ENCODE results near the gene CDH12.

The CDH12 gene

DNA sequence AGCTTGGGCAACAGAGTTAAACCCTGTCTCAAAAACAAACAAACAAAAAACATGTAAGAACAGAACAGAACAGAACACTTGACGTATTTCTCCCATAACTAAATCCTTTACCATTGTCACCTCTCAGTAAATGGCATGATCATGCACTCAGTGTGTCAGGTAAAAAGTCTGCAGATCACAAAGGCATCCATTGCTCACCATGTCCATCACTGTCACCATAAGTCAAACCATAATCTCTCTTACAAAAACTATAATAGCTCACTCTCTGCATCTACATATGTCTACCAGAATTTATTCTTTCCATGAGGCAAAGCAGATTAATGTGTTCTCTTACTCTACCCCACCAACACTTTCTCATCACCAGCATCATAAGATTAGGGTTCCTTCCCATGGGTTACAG is 387.5 kb downstream of the CDH12 start:
- Mint-ChIP-seq H3K27me3 (ENCODE audit: low read depth) (no peaks in the 10 kb centered on the region), H3K9me3 (peaks cover 29% of the 10 kb centered on the region), H3K27ac (no peak overlapping the region)

DNA sequence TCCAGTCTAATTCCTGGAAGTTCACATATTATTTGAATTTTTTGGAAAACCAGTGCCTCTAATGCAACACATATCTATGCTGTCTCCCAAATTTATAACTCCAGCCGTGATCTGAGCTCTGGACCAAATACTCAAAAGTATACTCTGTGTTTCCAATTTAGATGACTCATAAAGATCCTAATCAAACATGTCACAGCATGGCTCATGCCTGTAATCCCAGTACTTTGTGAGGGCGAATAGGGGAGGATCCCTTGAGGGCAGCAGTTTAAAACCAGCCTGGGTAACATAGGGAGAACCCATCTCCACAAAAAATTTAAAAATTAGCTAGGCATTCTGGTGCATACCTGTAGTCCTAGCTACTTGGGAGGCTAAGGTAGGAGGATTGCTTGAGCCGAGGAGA is 388.0 kb downstream of the CDH12 start:
- Mint-ChIP-seq H3K4me3 (no peak overlapping the region), H3K4me1 (ENCODE audit: low read depth) (no peaks in the 10 kb centered on the region), H3K27ac (no peak overlapping the region), H3K27me3 (ENCODE audit: low read depth) (no peaks in the 10 kb centered on the region), H3K36me3 (ENCODE audit: low read depth) (no peaks in the 10 kb centered on the region), H3K9me3 (peaks cover 29% of the 10 kb centered on the region)

More for the DNA sequence above, 387.5 kb downstream of the CDH12 start:
- Mint-ChIP-seq H3K36me3 (ENCODE audit: low read depth) (no peaks in the 10 kb centered on the region), H3K4me3 (no peak overlapping the region), H3K4me1 (ENCODE audit: low read depth) (no peaks in the 10 kb centered on the region)

GRCh38 chr5:22460189-22460588 is 393.0 kb downstream of the CDH12 start:
- Mint-ChIP-seq H3K4me1 (ENCODE audit: low read depth) (no peaks in the 10 kb centered on the region), H3K4me3 (no peak overlapping the region), H3K27ac (no peak overlapping the region), H3K9me3 (peaks cover 17% of the 10 kb centered on the region), H3K36me3 (ENCODE audit: low read depth) (no peaks in the 10 kb centered on the region), H3K27me3 (ENCODE audit: low read depth) (no peaks in the 10 kb centered on the region)

- Mint-ChIP-seq H3K27ac (no peak overlapping the region), H3K9me3 (peaks cover 14% of the 10 kb centered on the region), H3K4me3 (no peak overlapping the region)
Measured at GRCh38 chr5:22432905-22433304, 420.2 kb downstream of the CDH12 start.

DNA sequence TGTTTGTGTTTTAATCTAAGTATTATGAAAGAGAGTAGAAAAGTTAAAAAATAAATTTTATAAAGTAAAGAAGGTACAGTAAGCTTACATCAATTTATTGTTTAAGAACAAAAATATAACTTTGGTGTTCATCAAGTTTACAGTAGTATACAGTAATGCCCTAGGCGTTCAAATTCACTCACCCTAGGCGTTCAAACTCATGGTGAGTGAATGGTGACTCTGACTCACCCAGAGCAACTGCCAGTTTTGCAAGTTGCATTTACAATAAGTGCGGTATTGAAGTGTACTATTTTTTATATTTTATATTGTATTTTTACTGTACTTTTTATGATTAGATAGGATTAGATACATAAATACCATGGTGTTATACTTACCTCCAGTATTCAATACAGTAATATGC is 421.3 kb downstream of the CDH12 start:
- no peaks in the 10 kb centered on the region for H3K36me3 Mint-ChIP-seq (ENCODE audit: low read depth)
- no peak overlapping the region for H3K27ac Mint-ChIP-seq
- H3K27me3 Mint-ChIP-seq (ENCODE audit: low read depth) = no peaks in the 10 kb centered on the region
- no peaks in the 10 kb centered on the region for H3K4me1 Mint-ChIP-seq (ENCODE audit: low read depth)
- H3K9me3 Mint-ChIP-seq = peaks cover 16% of the 10 kb centered on the region
- H3K4me3 Mint-ChIP-seq = no peak overlapping the region

More at GRCh38 chr5:22432905-22433304, 420.2 kb downstream of the CDH12 start:
- no peaks in the 10 kb centered on the region for H3K36me3 Mint-ChIP-seq (ENCODE audit: low read depth)
- no peaks in the 10 kb centered on the region for H3K4me1 Mint-ChIP-seq (ENCODE audit: low read depth)
- H3K27me3 Mint-ChIP-seq (ENCODE audit: low read depth) = no peaks in the 10 kb centered on the region

GRCh38 chr5:22431406-22431805 is 421.7 kb downstream of the CDH12 start:
- Mint-ChIP-seq H3K9me3 (peaks cover 17% of the 10 kb centered on the region), H3K4me3 (no peak overlapping the region), H3K4me1 (ENCODE audit: low read depth) (no peaks in the 10 kb centered on the region), H3K27ac (no peak overlapping the region), H3K36me3 (ENCODE audit: low read depth) (no peaks in the 10 kb centered on the region), H3K27me3 (ENCODE audit: low read depth) (no peaks in the 10 kb centered on the region)

GRCh38 chr5:22411554-22412349 is 441.4 kb downstream of the CDH12 start:
- no peak overlapping the region for H3K4me3 Mint-ChIP-seq
- H3K9me3 Mint-ChIP-seq = peaks cover 10% of the 10 kb centered on the region
- no peaks in the 10 kb centered on the region for H3K36me3 Mint-ChIP-seq (ENCODE audit: low read depth)
- H3K27me3 Mint-ChIP-seq (ENCODE audit: low read depth) = no peaks in the 10 kb centered on the region
- no peak overlapping the region for H3K27ac Mint-ChIP-seq
- no peaks in the 10 kb centered on the region for H3K4me1 Mint-ChIP-seq (ENCODE audit: low read depth)

DNA sequence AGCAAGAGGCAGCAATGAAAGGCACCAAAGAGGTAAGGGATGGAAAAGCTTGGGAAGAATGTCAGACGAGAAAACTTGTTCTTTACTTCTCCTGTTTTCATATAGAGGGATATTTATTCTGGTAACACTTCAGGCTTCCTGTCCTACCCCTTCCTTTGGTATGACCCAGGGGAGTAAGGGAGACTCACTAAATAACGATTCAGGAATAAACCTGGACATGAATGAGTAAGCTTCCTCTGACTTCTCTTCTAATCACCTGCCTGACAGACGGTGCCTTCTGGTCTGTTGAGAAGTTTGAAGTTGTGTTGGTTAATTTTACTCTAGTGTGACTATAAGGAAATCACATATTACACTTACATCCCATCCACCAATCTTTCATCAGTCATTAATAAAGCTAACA is 461.2 kb downstream of the CDH12 start:
- Mint-ChIP-seq H3K27ac (no peak overlapping the region), H3K9me3 (peaks cover 23% of the 10 kb centered on the region), H3K4me3 (no peak overlapping the region)

GRCh38 chr5:22390888-22391287 is 462.3 kb downstream of the CDH12 start:
- Mint-ChIP-seq H3K4me1 (ENCODE audit: low read depth) (no peaks in the 10 kb centered on the region), H3K36me3 (ENCODE audit: low read depth) (no peaks in the 10 kb centered on the region), H3K27me3 (ENCODE audit: low read depth) (no peaks in the 10 kb centered on the region), H3K4me3 (no peak overlapping the region), H3K27ac (no peak overlapping the region), H3K9me3 (peaks cover 27% of the 10 kb centered on the region)

More for the DNA sequence above, 461.2 kb downstream of the CDH12 start:
- Mint-ChIP-seq H3K27me3 (ENCODE audit: low read depth) (no peaks in the 10 kb centered on the region), H3K36me3 (ENCODE audit: low read depth) (no peaks in the 10 kb centered on the region), H3K4me1 (ENCODE audit: low read depth) (no peaks in the 10 kb centered on the region)

DNA sequence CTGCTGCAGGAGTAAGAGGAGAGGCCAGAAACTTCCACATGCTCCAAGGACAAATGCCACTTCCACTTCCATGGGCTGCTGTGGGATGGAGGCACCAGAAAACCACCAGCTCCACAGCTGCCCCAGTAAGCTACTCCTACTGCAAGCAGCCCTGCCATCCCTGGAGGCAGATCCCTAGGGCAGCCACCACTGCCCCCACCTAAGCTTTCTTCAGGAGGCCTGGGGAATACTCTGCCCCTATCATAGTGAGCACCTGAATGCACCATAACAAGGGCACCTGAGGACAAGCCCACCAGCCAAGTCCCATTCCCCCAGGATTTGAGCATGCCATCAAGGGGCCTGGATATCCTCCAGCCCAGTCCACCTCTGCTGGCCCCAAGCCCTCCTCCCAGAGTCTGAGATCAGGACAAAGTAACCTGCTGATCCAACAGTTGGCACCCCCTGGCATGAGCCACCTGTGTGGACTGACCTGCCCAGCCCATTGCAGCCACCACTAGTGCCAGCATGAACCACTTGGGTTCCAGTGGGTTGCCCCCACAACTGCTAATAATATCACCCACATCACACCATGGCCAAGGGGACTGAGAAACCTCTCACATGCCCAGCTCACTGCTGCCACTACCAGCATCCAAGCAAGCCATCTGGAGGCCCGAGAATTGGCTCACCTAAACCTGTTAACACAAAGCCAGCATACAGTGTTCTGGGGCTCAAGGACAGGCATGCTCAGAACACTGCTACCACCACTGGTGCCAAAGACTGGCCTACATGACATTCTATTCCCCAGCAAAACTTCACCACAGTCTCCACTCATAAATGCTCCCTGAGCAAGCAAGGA is 480.1 kb downstream of the CDH12 start:
- Mint-ChIP-seq H3K9me3 (peaks cover 28% of the 10 kb centered on the region), H3K4me3 (no peak overlapping the region), H3K4me1 (ENCODE audit: low read depth) (no peaks in the 10 kb centered on the region), H3K27me3 (ENCODE audit: low read depth) (no peaks in the 10 kb centered on the region), H3K36me3 (ENCODE audit: low read depth) (no peaks in the 10 kb centered on the region), H3K27ac (no peak overlapping the region)

DNA sequence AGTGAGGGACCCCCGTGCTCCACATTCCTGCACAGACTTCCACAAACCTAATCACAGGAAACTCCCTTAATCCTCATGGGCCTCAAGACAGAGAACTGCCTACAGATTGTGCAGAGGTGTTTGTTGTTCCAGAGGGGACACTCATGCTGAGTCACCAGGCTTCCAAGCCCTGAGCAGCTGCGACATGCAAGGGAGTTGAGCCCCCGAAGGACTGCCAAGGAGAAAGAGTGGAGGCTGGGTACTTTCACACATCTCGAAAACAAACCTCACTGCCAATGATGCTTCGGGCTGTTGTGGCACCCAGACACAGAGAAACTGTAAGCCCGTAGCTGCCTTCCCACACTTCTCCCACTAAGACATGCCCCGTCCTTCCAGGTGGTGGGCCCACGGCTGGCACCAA is 480.8 kb downstream of the CDH12 start:
- Mint-ChIP-seq H3K4me1 (ENCODE audit: low read depth) (no peaks in the 10 kb centered on the region), H3K27me3 (ENCODE audit: low read depth) (no peaks in the 10 kb centered on the region)

DNA sequence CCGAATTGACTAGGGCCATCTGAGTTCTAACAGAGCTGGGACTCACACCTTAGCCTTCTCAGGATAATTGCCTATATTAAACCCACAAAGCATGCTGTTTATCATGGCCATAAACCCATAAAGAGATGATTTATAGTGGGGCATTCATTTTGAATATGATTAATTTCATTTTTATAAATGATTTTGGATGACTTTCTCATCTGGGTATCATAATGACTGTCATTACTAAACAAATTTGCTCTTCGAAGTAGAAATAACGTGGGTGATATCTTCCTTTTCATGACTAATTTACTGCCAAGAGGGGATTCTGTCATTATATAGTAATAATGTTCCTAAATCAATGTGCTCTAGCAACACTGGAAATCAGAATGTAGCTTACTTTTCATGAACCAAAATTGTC is 498.2 kb downstream of the CDH12 start:
- peaks cover 9% of the 10 kb centered on the region for H3K9me3 Mint-ChIP-seq
- no peaks in the 10 kb centered on the region for H3K36me3 Mint-ChIP-seq (ENCODE audit: low read depth)
- no peak overlapping the region for H3K4me3 Mint-ChIP-seq
- no peaks in the 10 kb centered on the region for H3K27me3 Mint-ChIP-seq (ENCODE audit: low read depth)
- H3K4me1 Mint-ChIP-seq (ENCODE audit: low read depth) = no peaks in the 10 kb centered on the region
- H3K27ac Mint-ChIP-seq = no peak overlapping the region

More for the DNA sequence above, 480.8 kb downstream of the CDH12 start:
- Mint-ChIP-seq H3K27ac (no peak overlapping the region), H3K9me3 (peaks cover 25% of the 10 kb centered on the region), H3K36me3 (ENCODE audit: low read depth) (no peaks in the 10 kb centered on the region), H3K4me3 (no peak overlapping the region)

DNA sequence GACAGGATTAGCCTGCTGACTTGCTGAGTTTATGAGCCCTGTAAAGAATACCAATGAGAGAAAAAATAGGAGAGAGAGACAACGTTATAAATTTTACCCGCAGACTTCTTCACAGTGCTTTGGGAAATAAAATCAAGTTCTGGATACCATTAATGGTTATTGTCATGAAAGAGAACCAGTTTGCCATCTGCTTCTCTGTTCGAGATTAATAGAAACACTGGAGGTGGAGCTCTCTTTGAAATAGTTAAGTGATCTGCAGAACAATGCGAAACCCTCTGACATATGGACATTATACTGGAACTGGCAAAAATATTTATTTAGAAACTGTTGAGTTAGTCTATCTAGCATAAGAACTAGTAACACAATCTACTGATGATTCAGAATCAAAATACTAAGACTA is 500.7 kb downstream of the CDH12 start:
- no peak overlapping the region for H3K4me3 Mint-ChIP-seq
- H3K27me3 Mint-ChIP-seq (ENCODE audit: low read depth) = no peaks in the 10 kb centered on the region
- H3K9me3 Mint-ChIP-seq = peaks cover 4% of the 10 kb centered on the region
- no peaks in the 10 kb centered on the region for H3K4me1 Mint-ChIP-seq (ENCODE audit: low read depth)
- H3K27ac Mint-ChIP-seq = no peak overlapping the region
- H3K36me3 Mint-ChIP-seq (ENCODE audit: low read depth) = no peaks in the 10 kb centered on the region

GRCh38 chr5:22351178-22351577 is 502.0 kb downstream of the CDH12 start:
- Mint-ChIP-seq H3K36me3 (ENCODE audit: low read depth) (no peaks in the 10 kb centered on the region), H3K27ac (no peak overlapping the region), H3K27me3 (ENCODE audit: low read depth) (no peaks in the 10 kb centered on the region), H3K4me1 (ENCODE audit: low read depth) (no peaks in the 10 kb centered on the region), H3K4me3 (no peak overlapping the region), H3K9me3 (peaks cover 13% of the 10 kb centered on the region)

- H3K9me3 Mint-ChIP-seq = peaks cover 9% of the 10 kb centered on the region
- no peak overlapping the region for H3K27ac Mint-ChIP-seq
- no peaks in the 10 kb centered on the region for H3K36me3 Mint-ChIP-seq (ENCODE audit: low read depth)
- H3K4me3 Mint-ChIP-seq = no peak overlapping the region
- no peaks in the 10 kb centered on the region for H3K4me1 Mint-ChIP-seq (ENCODE audit: low read depth)
- H3K27me3 Mint-ChIP-seq (ENCODE audit: low read depth) = no peaks in the 10 kb centered on the region
Measured at GRCh38 chr5:22348027-22348426, 505.1 kb downstream of the CDH12 start.

Data from T-helper 1 cell treated with Interleukin-12 subunit alpha and Interleukin-12 subunit beta and Interleukin-4 antibody, amounts not matched to agents 30 μg/mL and 1 μg/mL, for 36 hours (primary cell).